H1 (cell line): ENCODE data around the gene SAT1. TPM values are rescaled to one million over a fixed set of nuclear protein-coding genes. Genes with fewer than 3 reads are reported as not detected.

ENCODE experiments used
- CTCF ChIA-PET: fragments of 300-600 bp; sonication (Branson Sonifier 250); formaldehyde crosslinking; loops from one replicate; lab custom pipeline; 2021; ENCODE audit not compliant: partially characterized antibody; lab: Charles Lee
- POLR2A ChIA-PET: fragments of 300-600 bp; sonication (Branson Sonifier 250); formaldehyde crosslinking; loops from one replicate; lab custom pipeline; 2021; ENCODE audit warnings: inconsistent platforms; ENCODE audit not compliant: partially characterized antibody; lab: Charles Lee
- DNase-seq, 2 experiments: peaks; one replicate each; pipeline versions ENCODE4 v3.0.0 to v3.0.0-alpha.2; 2010 to 2022; ENCODE audit warnings: low spot score in 2 of 2, low read depth in 1 of 2, mixed read lengths in 1 of 2
- FAIRE-seq: peaks from 2 replicates; lab custom pipeline; 2011; peaks lifted over from hg19 to GRCh38; lab: Jason Lieb, UNC
- H2AFZ ChIP-seq: 2 replicates; pipeline ENCODE4 v1.8.1; 2012; ENCODE audit warnings: low read length, inconsistent platforms
- H2AK5ac ChIP-seq: 2 replicates; pipeline ENCODE4 v1.6.1; 2013; ENCODE audit warnings: low read depth, low read length
- H2BK120ac ChIP-seq: replicated peaks from 2 replicates; pipeline ENCODE3; 2013; ENCODE audit warnings: low read depth, low read length, inconsistent platforms
- H2BK12ac ChIP-seq: 2 replicates; pipeline ENCODE4 v1.6.1; 2013; ENCODE audit warnings: low read depth, low read length
- H2BK15ac ChIP-seq: 2 replicates; pipeline ENCODE4 v1.6.1; 2013; ENCODE audit warnings: low read length
- H2BK20ac ChIP-seq: 2 replicates; pipeline ENCODE4 v1.6.1; 2013; ENCODE audit warnings: low read length
- H2BK5ac ChIP-seq: 2 replicates; pipeline ENCODE4 v1.6.1; 2013; ENCODE audit warnings: low read depth, low read length
- H3K14ac ChIP-seq: 2 replicates; pipeline ENCODE4 v1.6.1; 2013; ENCODE audit warnings: inconsistent platforms; ENCODE audit not compliant: insufficient read length
- H3K18ac ChIP-seq: 2 replicates; pipeline ENCODE4 v1.6.1; 2013; ENCODE audit warnings: low read length; ENCODE audit errors: extremely low read depth
- H3K23ac ChIP-seq: 2 replicates; pipeline ENCODE4 v1.6.1; 2013; ENCODE audit warnings: inconsistent platforms; ENCODE audit not compliant: insufficient read length
- H3K23me2 ChIP-seq: 2 replicates; pipeline ENCODE4 v1.6.1; 2013; ENCODE audit warnings: low read depth, low read length
- H3K27ac ChIP-seq: 2 replicates; pipeline ENCODE4 v1.6.1; 2011; ENCODE audit warnings: low read depth, low read length, inconsistent platforms
- H3K27me3 ChIP-seq, 4 experiments: replicated peaks in 1 of 4; 1 replicate in 1 of 4; 2 replicates in 3 of 4; pipeline versions ENCODE4 v1.6.1 to v1.8.1; 2011 to 2013; ENCODE audit warnings: low read length in 3 of 4, mild to moderate bottlenecking in 3 of 4, inconsistent platforms in 2 of 4, mixed read lengths in 2 of 4, moderate library complexity in 1 of 4; ENCODE audit not compliant: control insufficient read depth in 3 of 4, insufficient read depth in 3 of 4; ENCODE audit errors: extremely low read depth in 1 of 4
- H3K36me3 ChIP-seq, 4 experiments: 2 replicates each; pipeline versions ENCODE4 v1.6.1 to v1.8.1; 2011 to 2013; ENCODE audit warnings: mild to moderate bottlenecking in 4 of 4, low read length in 3 of 4, moderate library complexity in 2 of 4, control low read depth in 1 of 4, inconsistent platforms in 1 of 4; ENCODE audit not compliant: insufficient read depth in 4 of 4, control insufficient read depth in 2 of 4
- H3K4ac ChIP-seq: replicated peaks from 2 replicates; pipeline ENCODE3; 2013; ENCODE audit warnings: low read length, low read depth, mixed read lengths, inconsistent platforms; ENCODE audit not compliant: insufficient read length
- H3K4me1 ChIP-seq, 4 experiments: replicated peaks in 1 of 4; 1 replicate in 1 of 4; 2 replicates in 3 of 4; pipeline versions ENCODE4 v1.6.1 to v1.8.1; 2011 to 2013; ENCODE audit warnings: low read length in 3 of 4, inconsistent platforms in 2 of 4, mixed read lengths in 1 of 4; ENCODE audit not compliant: insufficient read depth in 4 of 4, control insufficient read depth in 3 of 4
- H3K4me2 ChIP-seq, 2 experiments: 2 replicates each; pipeline versions ENCODE4 v1.6.1 to v1.8.1; 2011 to 2013; ENCODE audit warnings: low read depth in 2 of 2, low read length in 2 of 2, control low read depth in 1 of 2, inconsistent platforms in 1 of 2, mild to moderate bottlenecking in 1 of 2; ENCODE audit not compliant: insufficient read depth in 1 of 2
- H3K4me3 ChIP-seq, 4 experiments: fragments of 200-600, 300-600 bp in 1 of 4; sonication (generic), shearing (Covaris generic), sonication (Bioruptor Twin) in 1 of 4; 2 replicates each; pipeline versions ENCODE4 v1.5.1 to v1.8.1; 2011 to 2016; ENCODE audit warnings: low read length in 4 of 4, low read depth in 3 of 4, control low read depth in 2 of 4, inconsistent platforms in 2 of 4, mild to moderate bottlenecking in 2 of 4, mixed read lengths in 1 of 4, moderate library complexity in 1 of 4; ENCODE audit not compliant: insufficient read depth in 2 of 4; ENCODE audit errors: extremely low read depth in 1 of 4
- H3K56ac ChIP-seq: replicated peaks from 2 replicates; pipeline ENCODE3; 2013; ENCODE audit warnings: low read depth, mild to moderate bottlenecking, mixed read lengths, low read length, inconsistent platforms; ENCODE audit not compliant: insufficient read length
- H3K79me1 ChIP-seq: 2 replicates; pipeline ENCODE4 v1.6.1; 2013; ENCODE audit warnings: low read depth, low read length, control low read depth
- H3K79me2 ChIP-seq, 2 experiments: 2 replicates each; pipeline versions ENCODE4 v1.6.1 to v1.8.1; 2012 to 2013; ENCODE audit warnings: low read length in 2 of 2, mild to moderate bottlenecking in 2 of 2, inconsistent platforms in 1 of 2; ENCODE audit not compliant: insufficient read depth in 2 of 2, control insufficient read depth in 1 of 2
- H3K9ac ChIP-seq, 4 experiments: replicated peaks in 1 of 4; 1 replicate in 1 of 4; 2 replicates in 3 of 4; pipeline versions ENCODE4 v1.6.1 to v1.8.1; 2011 to 2013; ENCODE audit warnings: low read depth in 3 of 4, low read length in 3 of 4, control low read depth in 2 of 4, mild to moderate bottlenecking in 2 of 4, moderate library complexity in 2 of 4, inconsistent platforms in 1 of 4; ENCODE audit errors: extremely low read depth in 1 of 4
- H3K9me3 ChIP-seq, 2 experiments: 2 replicates each; pipeline versions ENCODE4 v1.6.1 to v1.8.1; 2012 to 2013; ENCODE audit warnings: mild to moderate bottlenecking in 2 of 2, moderate library complexity in 2 of 2, control low read depth in 1 of 2, inconsistent platforms in 1 of 2, low read depth in 1 of 2, low read length in 1 of 2, mixed read lengths in 1 of 2; ENCODE audit not compliant: insufficient read depth in 2 of 2
- H4K20me1 ChIP-seq, 2 experiments: replicated peaks in 1 of 2; 2 replicates each; pipeline versions ENCODE3 to v1.8.1; 2011 to 2013; ENCODE audit warnings: inconsistent platforms in 2 of 2, low read length in 2 of 2, mild to moderate bottlenecking in 1 of 2; ENCODE audit not compliant: insufficient read depth in 2 of 2, control insufficient read depth in 1 of 2
- H4K5ac ChIP-seq: 2 replicates; pipeline ENCODE4 v1.6.1; 2013; ENCODE audit warnings: low read length, low read depth, mixed read lengths, inconsistent platforms; ENCODE audit not compliant: insufficient read length
- H4K8ac ChIP-seq: 2 replicates; pipeline ENCODE4 v1.8.0; 2013; ENCODE audit warnings: mild to moderate bottlenecking, moderate library complexity, low read length, inconsistent platforms; ENCODE audit not compliant: insufficient read depth; ENCODE audit errors: extremely low read depth
- H4K91ac ChIP-seq: replicated peaks from 2 replicates; pipeline ENCODE3; 2013; ENCODE audit warnings: low read length, mixed read lengths, inconsistent platforms; ENCODE audit not compliant: insufficient read length
- CBX5 ChIP-seq: fragments of 300-800, 300-1000 bp; sonication (generic); IDR thresholded peaks from 2 replicates; pipeline ENCODE4 v1.7.1; 2016; ENCODE audit warnings: antibody characterized with exemption, low read length, low read depth
- EZH2 ChIP-seq: fragments of 200-600 bp; sonication (generic); IDR thresholded peaks from 2 replicates; pipeline ENCODE4 v1.7.1; 2012; ENCODE audit warnings: low read depth, mild to moderate bottlenecking, moderate library complexity, low read length, inconsistent platforms; ENCODE audit not compliant: severe bottlenecking
- GABPA ChIP-seq: IDR thresholded peaks from 2 replicates; pipeline ENCODE4 v1.6.1; 2011; ENCODE audit warnings: mild to moderate bottlenecking, low read length, moderate library complexity, borderline replicate concordance; ENCODE audit not compliant: insufficient read depth
- KDM5A ChIP-seq: fragments of 200-600 bp; IDR thresholded peaks from 2 replicates; pipeline ENCODE4 v1.7.1; 2012; ENCODE audit warnings: mild to moderate bottlenecking, low read length, inconsistent platforms, mixed read lengths
- RNF2 ChIP-seq: fragments of 200-900, 300-1000 bp; sonication (generic); IDR thresholded peaks from 2 replicates; pipeline ENCODE4 v1.7.1; 2016; ENCODE audit warnings: borderline replicate concordance, low read depth, mild to moderate bottlenecking, antibody characterized with exemption, low read length; ENCODE audit not compliant: poor library complexity, severe bottlenecking; ENCODE audit errors: missing control alignments
- SP2 ChIP-seq: IDR thresholded peaks from 2 replicates; pipeline ENCODE4 v1.6.1; 2012; ENCODE audit warnings: mild to moderate bottlenecking, low read length, inconsistent platforms
- SRF ChIP-seq: IDR thresholded peaks from 2 replicates; pipeline ENCODE4 v1.6.1; 2011; ENCODE audit warnings: mild to moderate bottlenecking, low read depth, low read length, moderate library complexity
- USF2 ChIP-seq: IDR thresholded peaks from 2 replicates; pipeline ENCODE4 v1.6.1; 2011; ENCODE audit warnings: low read length, improper control_type of control experiment
- WGBS, 2 experiments: shearing (Covaris generic) in 1 of 2; methylation state at CpG; one replicate each; pipeline versions ENCODE4 v1.1.6 to v1.1.7; 2013 to 2015; ENCODE audit warnings: low lambda C conversion rate in 2 of 2, mixed read lengths in 2 of 2, inconsistent platforms in 1 of 2, low coverage in 1 of 2, missing lambda C conversion rate in 1 of 2; ENCODE audit not compliant: insufficient replicate concordance in 2 of 2, insufficient coverage in 1 of 2, insufficient read length in 1 of 2; ENCODE audit errors: extremely low coverage in 1 of 2, missing lambda C conversion rate in 1 of 2; 5-methylcytosine and 5-hydroxymethylcytosine counted together
- polyA plus RNA-seq, 7 experiments: library from polyadenylated mRNA; depleted of rRNA in 3 of 7; stranded (reverse) in 5 of 7; unstranded in 2 of 7; fragments of >200 nt in 5 of 7; fragments of 200-250 nt in 2 of 7; gene quantifications; 1 replicate in 5 of 7; 2 replicates in 1 of 7; 4 replicates in 1 of 7; pipeline versions ENCODE4 v1.2.1 to v1.2.3, GENCODE V29; 2011 to 2013; ENCODE audit warnings: missing spikeins in 2 of 7, mixed read lengths in 2 of 7
- total RNA-seq: library from RNA; stranded (reverse); fragmentation: NEBNext Ultra II Directional; extraction: Animal tissue kit (Norgen Biotek cat#: 25700); gene quantifications from 2 replicates; pipeline ENCODE4 v1.2.1, GENCODE V29; 2021
- TF ChIP-seq, protein P1 (sequence below), 3 experiments: IDR thresholded peaks; 1 replicate in 2 of 3; 2 replicates in 1 of 3; pipeline versions ENCODE4 v1.5.1 to v1.6.1; 2011; ENCODE audit warnings: low read length in 3 of 3, mild to moderate bottlenecking in 3 of 3, inconsistent platforms in 2 of 3, low read depth in 1 of 3, moderate library complexity in 1 of 3; ENCODE audit not compliant: insufficient read depth in 1 of 3; ENCODE audit errors: control extremely low read depth in 1 of 3

The SAT1 gene
- total and polyA plus RNA-seq, 2 of the 8 experiments (the other 6 are each of a cell fraction or from before 2014, with no cell fraction given): 29.2 to 36.8 TPM

- Histone ChIP-seq H3K23ac (no peak overlapping the region), H2BK15ac (no peak overlapping the region), H2BK20ac (no peak overlapping the region), H4K91ac (no peak overlapping the region), H3K27me3 (no peaks in the 10 kb centered on the region), H3K4me3 (no peak overlapping the region), H3K4me2 (no peak overlapping the region), H2BK120ac (no peak overlapping the region), H2BK5ac (no peak overlapping the region), H3K79me1 (no peaks in the 10 kb centered on the region), H2AFZ (no peak overlapping the region), H4K8ac (no peak overlapping the region), H3K4ac (no peak overlapping the region), H3K9me3 (no peaks in the 10 kb centered on the region), H3K18ac (no peak overlapping the region), H3K79me2 (no peaks in the 10 kb centered on the region), H4K20me1 (no peaks in the 10 kb centered on the region), H3K23me2 (no peaks in the 10 kb centered on the region), H3K9ac (no peak overlapping the region), H3K14ac (no peak overlapping the region), H3K4me1 (no peaks in the 10 kb centered on the region), H3K56ac (no peak overlapping the region), H3K36me3 (no peaks in the 10 kb centered on the region), H3K27ac (no peak overlapping the region), H4K5ac (no peak overlapping the region), H2BK12ac (no peak overlapping the region), H2AK5ac (no peak overlapping the region)
- 100% methylated on average over 2 of the region's 3 CpGs; no CpG with 5 or more reads in 1 of the 2 experiments for WGBS, 2 experiments
- ChIA-PET POLR2A (no interaction called here), CTCF (interaction anchor here (1.6 kb wide), 1 partner anchor 9 kb away, joined by 5 read pairs; the partner anchor contains the start of gene SAT1)
- no peak for FAIRE-seq
- DNase-seq: no peak
- TF ChIP-seq, protein P1, sequence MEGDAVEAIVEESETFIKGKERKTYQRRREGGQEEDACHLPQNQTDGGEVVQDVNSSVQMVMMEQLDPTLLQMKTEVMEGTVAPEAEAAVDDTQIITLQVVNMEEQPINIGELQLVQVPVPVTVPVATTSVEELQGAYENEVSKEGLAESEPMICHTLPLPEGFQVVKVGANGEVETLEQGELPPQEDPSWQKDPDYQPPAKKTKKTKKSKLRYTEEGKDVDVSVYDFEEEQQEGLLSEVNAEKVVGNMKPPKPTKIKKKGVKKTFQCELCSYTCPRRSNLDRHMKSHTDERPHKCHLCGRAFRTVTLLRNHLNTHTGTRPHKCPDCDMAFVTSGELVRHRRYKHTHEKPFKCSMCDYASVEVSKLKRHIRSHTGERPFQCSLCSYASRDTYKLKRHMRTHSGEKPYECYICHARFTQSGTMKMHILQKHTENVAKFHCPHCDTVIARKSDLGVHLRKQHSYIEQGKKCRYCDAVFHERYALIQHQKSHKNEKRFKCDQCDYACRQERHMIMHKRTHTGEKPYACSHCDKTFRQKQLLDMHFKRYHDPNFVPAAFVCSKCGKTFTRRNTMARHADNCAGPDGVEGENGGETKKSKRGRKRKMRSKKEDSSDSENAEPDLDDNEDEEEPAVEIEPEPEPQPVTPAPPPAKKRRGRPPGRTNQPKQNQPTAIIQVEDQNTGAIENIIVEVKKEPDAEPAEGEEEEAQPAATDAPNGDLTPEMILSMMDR (IDR thresholded peaks at IDR 0.05; ENCODE audit: control extremely low read depth in 1 of 3, insufficient read depth in 1 of 3, low read depth in 1 of 3, low read length in 3 of 3): no peak
- TF ChIP-seq SP2 (no peak), SRF (no peak), EZH2 (no peak), USF2 (no peak), GABPA (no peak), RNF2 (no peak), CBX5 (no peak), KDM5A (no peak)
Observed at GRCh38 chrX:23773601-23774175, 9.3 kb upstream of the SAT1 start.
